Measurements from ENCODE around the gene C1orf105. TPM values are rescaled to one million over a fixed set of nuclear protein-coding genes. Genes with fewer than 3 reads are reported as not detected.

C1orf105 gene
- total RNA-seq, 4 donors from 2014 or later = not detected

DNA sequence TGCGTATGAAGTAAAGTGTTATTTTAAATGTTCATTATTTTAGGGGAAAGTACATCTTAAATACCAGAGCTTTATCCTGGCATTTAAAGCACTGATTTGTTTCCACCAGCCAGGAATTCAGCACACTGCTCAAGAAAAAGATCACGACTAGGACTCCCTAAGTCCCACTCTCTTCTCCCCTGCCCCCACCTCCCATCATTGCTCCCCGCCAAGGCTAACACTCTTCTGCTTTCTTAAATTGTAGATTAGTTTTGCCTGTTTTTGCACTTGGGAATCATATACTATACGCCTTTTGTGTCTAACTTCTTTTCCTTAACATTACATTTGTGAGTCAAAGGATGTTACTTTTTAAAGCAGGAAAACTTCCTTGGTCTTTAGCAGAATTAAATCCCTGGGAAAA lies 37.5 kb upstream of the C1orf105 start:
- TF ChIP-seq POLR2A (IDR thresholded peaks at IDR 0.05) (no peak), CTCF (IDR thresholded peaks at IDR 0.05) (no peak)
- H3K4me1 ChIP-seq = peaks cover 8 to 9% of the 10 kb centered on the region in 2 donors
- intact Hi-C loops (cut with DNase I) = no loop called here
- 82 to 84% methylated on average over 4 of the region's 4 CpGs for WGBS, 2 donors
- H3K27me3 ChIP-seq = no peaks in the 10 kb centered on the region
- no peaks in the 10 kb centered on the region for H3K36me3 ChIP-seq
- H3K27ac ChIP-seq = no peak overlapping the region
- H3K4me3 ChIP-seq (replicated peaks in 1 of 3) = no peak overlapping the region
- no peak for DNase-seq
- H3K9me3 ChIP-seq = no peaks in the 10 kb centered on the region

DNA sequence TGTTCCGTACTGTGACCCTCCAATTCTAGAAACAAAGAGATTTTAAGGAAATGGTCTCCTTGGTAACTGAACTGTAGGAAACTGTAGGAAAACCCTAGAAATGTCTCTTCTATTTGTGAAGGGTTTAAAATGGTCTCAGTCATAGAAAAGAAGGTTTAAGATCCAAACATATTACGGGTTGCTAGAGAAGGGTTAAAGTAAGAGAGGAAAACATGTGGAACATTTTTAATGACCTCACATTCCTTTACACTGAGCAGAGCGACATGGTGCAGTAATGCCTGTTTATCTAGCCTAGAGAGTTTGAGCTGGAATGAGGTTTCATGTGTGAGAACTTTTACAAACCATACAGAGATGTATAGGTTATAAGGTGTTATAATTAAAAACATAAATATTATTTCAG lies 36.9 kb upstream of the C1orf105 start:
- Histone ChIP-seq H3K27ac (peak overlapping the region in 1 of 3 donors; percentile 7), H3K4me1 (peaks cover 8 to 9% of the 10 kb centered on the region in 2 donors), H3K4me3 (replicated peaks in 1 of 3) (no peak overlapping the region), H3K9me3 (no peaks in the 10 kb centered on the region), H3K36me3 (no peaks in the 10 kb centered on the region), H3K27me3 (no peaks in the 10 kb centered on the region)
- intact Hi-C loops (cut with DNase I) = no loop called here
- WGBS, 2 donors = 43 to 50% methylated on average over 3 of the region's 3 CpGs
- TF ChIP-seq POLR2A (IDR thresholded peaks at IDR 0.05) (no peak), CTCF (IDR thresholded peaks at IDR 0.05) (no peak)
- no peak for DNase-seq

- no peak for DNase-seq
- Histone ChIP-seq H3K9me3 (no peaks in the 10 kb centered on the region), H3K27ac (no peak overlapping the region), H3K27me3 (no peaks in the 10 kb centered on the region), H3K4me3 (replicated peaks in 1 of 3) (no peak overlapping the region), H3K36me3 (no peaks in the 10 kb centered on the region), H3K4me1 (peaks cover 9 to 11% of the 10 kb centered on the region in 2 donors)
- intact Hi-C loops (cut with DNase I) = no loop called here
- no peak for TF ChIP-seq CTCF (IDR thresholded peaks at IDR 0.05)
- TF ChIP-seq POLR2A (IDR thresholded peaks at IDR 0.05) = no peak
- 92 to 100% methylated on average over 1 of the region's 1 CpG for WGBS, 2 donors
Observed at GRCh38 chr1:172384656-172385055, 35.8 kb upstream of the C1orf105 start.

- no peak for DNase-seq
- no peak overlapping the region for H3K4me3 ChIP-seq (replicated peaks in 1 of 3)
- intact Hi-C loops (cut with DNase I) = no loop called here
- TF ChIP-seq POLR2A (IDR thresholded peaks at IDR 0.05) = no peak
- no peak for TF ChIP-seq CTCF (IDR thresholded peaks at IDR 0.05)
- H3K36me3 ChIP-seq = no peaks in the 10 kb centered on the region
- 94 to 98% methylated on average over 2 of the region's 2 CpGs for WGBS, 2 donors
- no peaks in the 10 kb centered on the region for H3K27me3 ChIP-seq
- no peak overlapping the region for H3K27ac ChIP-seq
- no peaks in the 10 kb centered on the region for H3K9me3 ChIP-seq
- peaks cover 18 to 22% of the 10 kb centered on the region in 2 donors for H3K4me1 ChIP-seq
Observed at GRCh38 chr1:172386046-172386445, 34.4 kb upstream of the C1orf105 start.

- intact Hi-C loops (cut with DNase I) = no loop called here
- H3K4me3 ChIP-seq (replicated peaks in 1 of 3) = no peak overlapping the region
- H3K27ac ChIP-seq = no peak overlapping the region
- 96 to 99% methylated on average over 8 of the region's 8 CpGs for WGBS, 2 donors
- peaks cover 29 to 33% of the 10 kb centered on the region in 2 donors for H3K4me1 ChIP-seq
- no peak for TF ChIP-seq CTCF (IDR thresholded peaks at IDR 0.05)
- TF ChIP-seq POLR2A (IDR thresholded peaks at IDR 0.05) = no peak
- no peaks in the 10 kb centered on the region for H3K27me3 ChIP-seq
- H3K9me3 ChIP-seq = no peaks in the 10 kb centered on the region
- DNase-seq = no peak
- no peaks in the 10 kb centered on the region for H3K36me3 ChIP-seq
Observed at GRCh38 chr1:172388490-172388889, 32.0 kb upstream of the C1orf105 start.
